HAP-1 (cell line): Measurements from ENCODE around the gene TSPYL1.

Source experiments
- DNase-seq, 2 experiments: peaks; one replicate each; pipeline ENCODE4 v3.0.0-alpha.2; 2016 to 2020; ENCODE audit warnings: low spot score in 2 of 2
- H3K27me3 ChIP-seq: fragments of 250-450 bp; sonication (Bioruptor Pico); 2 replicates; pipeline ENCODE4 v1.5.1; 2020; ENCODE audit warnings: low read depth, mild to moderate bottlenecking, moderate library complexity
- H3K36me3 ChIP-seq: fragments of 250-450 bp; sonication (Bioruptor Pico); replicated peaks from 2 replicates; pipeline ENCODE4 v1.5.1; 2020; ENCODE audit warnings: mild to moderate bottlenecking
- H3K4me1 ChIP-seq: fragments of 250-450 bp; sonication (Bioruptor Pico); 2 replicates; pipeline ENCODE4 v1.5.1; 2020; ENCODE audit warnings: mild to moderate bottlenecking
- H3K4me3 ChIP-seq: fragments of 250-450 bp; sonication (Bioruptor Pico); 2 replicates; pipeline ENCODE4 v1.5.1; 2020; ENCODE audit warnings: mild to moderate bottlenecking, moderate library complexity
- H3K9me3 ChIP-seq: fragments of 250-450 bp; sonication (Bioruptor Pico); 2 replicates; pipeline ENCODE4 v1.5.1; 2020; ENCODE audit warnings: mild to moderate bottlenecking, moderate library complexity
- in situ Hi-C: fragments of 300-500 bp; cut with MboI; formaldehyde crosslinking; loops from 3 replicates; pipeline ENCODE4 v1.14.3; 2020; ENCODE audit warnings: low sequenced_read_pairs, inconsistent platforms, mixed read lengths

Gene TSPYL1

GRCh38 chr6:116244284-116244683, 35.4 kb downstream of the TSPYL1 start:
- no peaks in the 10 kb centered on the region for H3K9me3 ChIP-seq
- H3K4me1 ChIP-seq: peaks cover 5% of the 10 kb centered on the region
- in situ Hi-C loops: no loop called here
- H3K27me3 ChIP-seq: no peaks in the 10 kb centered on the region
- no peak overlapping the region for H3K4me3 ChIP-seq
- no peaks in the 10 kb centered on the region for H3K36me3 ChIP-seq
- DNase-seq: no peak

DNA sequence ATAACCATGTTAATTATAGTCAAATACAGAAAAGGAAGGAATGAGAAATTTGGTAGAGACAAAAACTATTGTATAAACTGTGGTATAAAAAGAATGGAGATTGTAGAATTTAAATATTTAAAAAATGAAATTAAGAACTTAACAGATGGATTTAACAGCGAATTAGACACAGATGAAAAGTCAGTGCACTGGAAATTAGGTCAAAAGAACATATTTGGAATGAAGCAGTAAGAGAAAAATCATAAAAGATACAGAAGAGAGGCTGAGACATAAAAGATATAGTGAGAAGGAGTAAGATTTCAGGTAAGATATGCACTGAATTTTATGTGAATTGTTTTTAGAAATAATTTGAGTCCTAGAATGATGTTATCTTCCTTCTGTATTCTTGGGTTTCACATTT, 39.9 kb downstream of the TSPYL1 start:
- Histone ChIP-seq H3K9me3 (no peaks in the 10 kb centered on the region), H3K4me1 (peaks cover 4% of the 10 kb centered on the region), H3K36me3 (no peaks in the 10 kb centered on the region), H3K4me3 (no peak overlapping the region), H3K27me3 (no peaks in the 10 kb centered on the region)
- in situ Hi-C loops: no loop called here
- no peak for DNase-seq

DNA sequence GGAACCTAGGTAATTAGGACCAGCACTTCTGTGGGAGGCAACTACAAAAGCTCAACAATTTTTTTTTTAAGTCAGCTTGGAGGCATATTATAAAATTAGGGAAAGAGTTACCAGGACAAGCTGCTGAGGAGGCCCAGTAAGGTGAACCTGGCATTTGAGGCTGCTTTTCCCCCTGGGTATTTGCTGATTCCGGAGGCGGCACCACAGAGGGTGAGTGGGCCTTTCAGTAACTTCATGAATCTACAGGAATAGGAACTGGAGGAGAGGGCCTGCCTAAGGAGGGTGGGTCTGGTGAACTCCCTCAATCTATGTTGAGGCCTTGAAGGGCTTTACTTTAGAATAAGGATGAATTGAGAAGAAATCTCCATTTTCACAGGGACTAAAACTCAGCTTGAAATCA, 40.5 kb downstream of the TSPYL1 start:
- Histone ChIP-seq H3K4me3 (no peak overlapping the region), H3K9me3 (no peaks in the 10 kb centered on the region), H3K36me3 (no peaks in the 10 kb centered on the region), H3K27me3 (no peaks in the 10 kb centered on the region), H3K4me1 (peaks cover 4% of the 10 kb centered on the region)
- in situ Hi-C loops: no loop called here
- DNase-seq: no peak

GRCh38 chr6:116238083-116238482, 41.6 kb downstream of the TSPYL1 start:
- no peaks in the 10 kb centered on the region for H3K27me3 ChIP-seq
- no peaks in the 10 kb centered on the region for H3K9me3 ChIP-seq
- H3K36me3 ChIP-seq: no peaks in the 10 kb centered on the region
- in situ Hi-C loops: no loop called here
- DNase-seq: no peak
- H3K4me1 ChIP-seq: no peaks in the 10 kb centered on the region; the same call in none of the 2 replicates
- no peak overlapping the region for H3K4me3 ChIP-seq

DNA sequence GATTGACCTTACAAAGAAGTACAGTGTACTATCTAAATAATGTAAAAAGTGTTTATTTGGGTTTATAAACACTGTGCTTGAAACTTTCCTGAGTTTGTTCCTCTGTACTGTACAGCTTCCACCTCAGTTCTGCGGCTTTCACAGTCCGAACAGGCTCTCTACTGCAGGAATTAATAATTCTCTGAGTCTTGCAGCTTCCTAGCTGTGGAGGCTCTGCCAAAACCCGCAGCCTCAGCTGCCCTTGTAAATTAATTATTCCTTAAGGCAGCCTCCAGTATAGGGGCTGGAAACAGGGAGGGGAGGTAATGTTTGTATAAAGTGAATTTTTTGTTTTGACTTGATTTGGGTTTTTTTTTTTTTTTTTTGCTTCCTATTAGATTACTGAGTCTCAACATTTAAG, 45.0 kb downstream of the TSPYL1 start:
- DNase-seq: no peak
- Histone ChIP-seq H3K4me3 (no peak overlapping the region), H3K9me3 (no peaks in the 10 kb centered on the region), H3K27me3 (no peaks in the 10 kb centered on the region), H3K4me1 (no peaks in the 10 kb centered on the region), H3K36me3 (no peaks in the 10 kb centered on the region)
- in situ Hi-C loops: no loop called here

DNA sequence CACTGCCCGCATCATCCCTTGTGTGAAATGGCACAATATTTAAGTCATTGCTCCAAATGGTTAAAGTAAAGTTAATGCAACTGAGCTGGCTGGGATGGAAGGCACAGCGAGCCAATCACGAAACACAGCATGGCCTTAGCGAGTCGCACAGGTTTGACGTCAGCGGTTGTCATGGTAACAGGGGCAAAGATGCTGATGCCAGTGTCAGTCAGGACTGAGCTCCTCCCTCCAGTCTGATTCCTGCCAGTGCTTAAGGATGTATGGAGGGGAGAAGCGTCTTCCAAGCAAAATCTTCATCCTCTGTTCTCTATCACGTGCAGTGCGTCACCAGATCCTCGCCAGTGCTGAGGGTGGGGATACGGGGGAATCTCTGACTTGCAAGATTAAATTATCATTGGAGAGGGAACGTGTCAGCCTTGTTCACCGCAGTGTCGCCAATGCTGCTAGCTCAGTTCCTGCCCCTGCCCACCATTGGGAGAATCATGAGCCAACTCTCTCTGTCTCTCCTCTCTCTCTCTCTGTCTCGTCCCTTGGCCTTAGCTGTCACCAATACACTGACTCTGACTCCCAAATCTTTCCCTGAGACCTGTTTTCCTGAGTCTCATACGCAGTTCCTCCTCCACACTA, 50.3 kb downstream of the TSPYL1 start:
- no peaks in the 10 kb centered on the region for H3K4me1 ChIP-seq
- H3K36me3 ChIP-seq: no peaks in the 10 kb centered on the region
- in situ Hi-C loops: no loop called here
- H3K27me3 ChIP-seq: no peaks in the 10 kb centered on the region
- H3K9me3 ChIP-seq: no peaks in the 10 kb centered on the region
- DNase-seq: peak in 1 of 2 experiments; percentile 64
- H3K4me3 ChIP-seq: no peak overlapping the region
